GM12873 (cell line): ENCODE measurements around the gene HEXD.

Source experiments
- CTCF ChIP-seq: IDR thresholded peaks from 2 replicates; pipeline ENCODE4 v1.5.1; 2012; ENCODE audit warnings: low read depth, mild to moderate bottlenecking, moderate library complexity, low read length, control low read depth; ENCODE audit not compliant: insufficient read depth; ENCODE audit errors: missing control alignments

Gene HEXD

GRCh38 chr17:82387705-82388106 is 30.4 kb upstream of the HEXD start:
- no peak for TF ChIP-seq CTCF

- TF ChIP-seq CTCF, result no peak
These were observed 29.8 kb upstream of the HEXD start for GRCh38 chr17:82388223-82388921.

- TF ChIP-seq CTCF, result no peak
These were observed 29.2 kb upstream of the HEXD start for GRCh38 chr17:82388922-82389283.

- no peak for TF ChIP-seq CTCF
These were observed 28.8 kb upstream of the HEXD start for GRCh38 chr17:82389379-82389778.

- TF ChIP-seq CTCF, result no peak
These were observed 27.9 kb upstream of the HEXD start for GRCh38 chr17:82390015-82390859.

GRCh38 chr17:82390860-82391435 is 27.2 kb upstream of the HEXD start:
- TF ChIP-seq CTCF, result no peak

- no peak for TF ChIP-seq CTCF
These were observed 26.6 kb upstream of the HEXD start for GRCh38 chr17:82391496-82392066.
